Caco-2 (cell line): ENCODE results near the gene TBL1X. TPM values are rescaled to one million over a fixed set of nuclear protein-coding genes. Genes with fewer than 3 reads are reported as not detected.

ENCODE experiments used
- BruUV-seq: library from RNA; stranded (reverse); fragments of 400-500 nt; replicated peaks from 2 replicates; lab custom pipeline; 2021; lab: Mats Ljungman, UMichigan
- CTCF ChIA-PET: fragments of 300-600 bp; sonication (Branson Sonifier 250); formaldehyde crosslinking; loops from one replicate; lab custom pipeline; 2022; ENCODE audit warnings: antibody characterized with exemption; lab: Charles Lee
- POLR2A ChIA-PET: fragments of 300-600 bp; sonication (Branson Sonifier 250); formaldehyde crosslinking; loops from one replicate; lab custom pipeline; 2022; ENCODE audit warnings: antibody characterized with exemption; lab: Charles Lee
- DNase-seq, 2 experiments: peaks; one replicate each; pipeline versions ENCODE4 v3.0.0 to v3.0.0-alpha.2; 2020 to 2022
- H3K27me3 ChIP-seq: replicated peaks from 2 replicates; pipeline ENCODE4 v1.6.0; 2011; ENCODE audit warnings: low read length; ENCODE audit not compliant: control insufficient read depth, insufficient read depth
- H3K36me3 ChIP-seq: 2 replicates; pipeline ENCODE4 v1.5.1; 2011; ENCODE audit warnings: low read length; ENCODE audit not compliant: control insufficient read depth, insufficient read depth
- H3K4me1 ChIP-seq: fragments of 250-450 bp; sonication (Bioruptor Pico); 2 replicates; pipeline ENCODE4 v1.5.1; 2020; ENCODE audit warnings: mild to moderate bottlenecking
- H3K4me3 ChIP-seq: 2 replicates; pipeline ENCODE4 v1.5.1; 2011; ENCODE audit warnings: low read depth, mild to moderate bottlenecking, control low read depth, low read length
- H3K9me3 ChIP-seq: fragments of 250-450 bp; sonication (Bioruptor Pico); 2 replicates; pipeline ENCODE4 v1.5.1; 2020; ENCODE audit warnings: mild to moderate bottlenecking, moderate library complexity
- H3K27ac Mint-ChIP-seq: one replicate; pipeline ENCODE4 v1.8.0; 2022; ENCODE audit warnings: mixed read lengths; ENCODE audit not compliant: unreplicated experiment
- H3K27me3 Mint-ChIP-seq: one replicate; pipeline ENCODE4 v1.8.0; 2022; ENCODE audit warnings: mixed read lengths; ENCODE audit not compliant: insufficient read depth, unreplicated experiment
- H3K36me3 Mint-ChIP-seq: one replicate; pipeline ENCODE4 v1.8.0; 2022; ENCODE audit warnings: mild to moderate bottlenecking, mixed read lengths; ENCODE audit not compliant: insufficient read depth, unreplicated experiment
- H3K4me1 Mint-ChIP-seq: one replicate; pipeline ENCODE4 v1.8.0; 2022; ENCODE audit warnings: low read depth, mixed read lengths; ENCODE audit not compliant: unreplicated experiment
- H3K4me3 Mint-ChIP-seq: one replicate; pipeline ENCODE4 v1.8.0; 2022; ENCODE audit warnings: mild to moderate bottlenecking, moderate library complexity, mixed read lengths; ENCODE audit not compliant: unreplicated experiment
- H3K9me3 Mint-ChIP-seq: one replicate; pipeline ENCODE4 v1.8.0; 2022; ENCODE audit warnings: mixed read lengths; ENCODE audit not compliant: unreplicated experiment
- CTCF ChIP-seq, 2 experiments: fragments of 200-600 bp in 1 of 2; IDR thresholded peaks; 1 replicate in 1 of 2; 2 replicates in 1 of 2; pipeline versions ENCODE4 v1.5.1 to v1.8.0; 2011 to 2022; ENCODE audit warnings: antibody characterized with exemption in 1 of 2, control low read depth in 1 of 2, inconsistent platforms in 1 of 2, low read depth in 1 of 2, low read length in 1 of 2, mild to moderate bottlenecking in 1 of 2, moderate library complexity in 1 of 2; ENCODE audit not compliant: insufficient read depth in 1 of 2, severe bottlenecking in 1 of 2, unreplicated experiment in 1 of 2
- intact Hi-C: fragments of 100-400 bp; cut with micrococcal nuclease; formaldehyde crosslinking; loops from one replicate; pipeline ENCODE4 v1.10.0; 2022; ENCODE audit not compliant: unreplicated experiment
- total RNA-seq: library from RNA; stranded (reverse); gene quantifications from 2 replicates; pipeline ENCODE4 v1.2.3, GENCODE V29; 2022

TBL1X gene
- total RNA-seq, 1 experiment from 2014 or later, result 84.2 TPM

- peak in 1 of 2 experiments; percentile 12 for DNase-seq
- Histone ChIP-seq H3K36me3 (no peaks in the 10 kb centered on the region), H3K4me1 (peaks cover 6% of the 10 kb centered on the region), H3K9me3 (no peaks in the 10 kb centered on the region), H3K27me3 (no peaks in the 10 kb centered on the region), H3K4me3 (peak overlapping the region; percentile 76)
- no peak for TF ChIP-seq CTCF (IDR thresholded peaks at IDR 0.05; ENCODE audit: insufficient read depth in 1 of 2, low read depth in 1 of 2, low read length in 1 of 2, severe bottlenecking in 1 of 2, unreplicated experiment in 1 of 2)
- ChIA-PET POLR2A (no interaction called here), CTCF (no interaction called here)
- intact Hi-C loops, result loop anchor here (2.0 to 10.0 kb wide), 5 partner anchors 73 to 651 kb away; no protein-coding TSS in a partner anchor
- H3K27me3 Mint-ChIP-seq, result no peaks in the 10 kb centered on the region
- H3K4me1 Mint-ChIP-seq, result peaks cover 20% of the 10 kb centered on the region
- no TSS peak for BruUV-seq
- H3K27ac Mint-ChIP-seq, result no peak overlapping the region
- H3K4me3 Mint-ChIP-seq, result peak overlapping the region; percentile 67
- no peaks in the 10 kb centered on the region for H3K9me3 Mint-ChIP-seq
- peaks cover 25% of the 10 kb centered on the region for H3K36me3 Mint-ChIP-seq
These were observed 694 bp downstream of the TBL1X start for GRCh38 chrX:9465380-9466123.

GRCh38 chrX:9466124-9466495, 1.3 kb downstream of the TBL1X start:
- no peaks in the 10 kb centered on the region for H3K36me3 ChIP-seq
- DNase-seq, result peak; percentile 38 to 39
- peak overlapping the region; percentile 76 for H3K4me3 ChIP-seq
- no peaks in the 10 kb centered on the region for H3K27me3 ChIP-seq
- H3K4me1 ChIP-seq, result peaks cover 6% of the 10 kb centered on the region
- no peak for TF ChIP-seq CTCF (IDR thresholded peaks at IDR 0.05; ENCODE audit: insufficient read depth in 1 of 2, low read depth in 1 of 2, low read length in 1 of 2, severe bottlenecking in 1 of 2, unreplicated experiment in 1 of 2)
- CTCF ChIA-PET, result no interaction called here
- Mint-ChIP-seq H3K4me3 (peak overlapping the region; percentile 67), H3K27me3 (no peaks in the 10 kb centered on the region), H3K4me1 (peaks cover 15% of the 10 kb centered on the region), H3K36me3 (peaks cover 31% of the 10 kb centered on the region), H3K9me3 (no peaks in the 10 kb centered on the region), H3K27ac (no peak overlapping the region)
- H3K9me3 ChIP-seq, result no peaks in the 10 kb centered on the region
- POLR2A ChIA-PET, result no interaction called here
- BruUV-seq, result no TSS peak
- intact Hi-C loops, result loop anchor here (2.0 to 10.0 kb wide), 3 partner anchors 197 to 651 kb away; no protein-coding TSS in a partner anchor

GRCh38 chrX:9466736-9467135, 1.9 kb downstream of the TBL1X start:
- no peaks in the 10 kb centered on the region for H3K36me3 ChIP-seq
- H3K9me3 ChIP-seq, result no peaks in the 10 kb centered on the region
- H3K27ac Mint-ChIP-seq, result no peak overlapping the region
- no peak for TF ChIP-seq CTCF (IDR thresholded peaks at IDR 0.05; ENCODE audit: insufficient read depth in 1 of 2, low read depth in 1 of 2, low read length in 1 of 2, severe bottlenecking in 1 of 2, unreplicated experiment in 1 of 2)
- CTCF ChIA-PET, result no interaction called here
- H3K4me3 Mint-ChIP-seq, result peak overlapping the region; percentile 67
- H3K27me3 ChIP-seq, result no peaks in the 10 kb centered on the region
- peaks cover 12% of the 10 kb centered on the region for H3K4me1 Mint-ChIP-seq
- H3K36me3 Mint-ChIP-seq, result peaks cover 34% of the 10 kb centered on the region
- no peaks in the 10 kb centered on the region for H3K9me3 Mint-ChIP-seq
- intact Hi-C loops, result loop anchor here (2.0 to 10.0 kb wide), 3 partner anchors 198 to 652 kb away; no protein-coding TSS in a partner anchor
- POLR2A ChIA-PET, result no interaction called here
- no peak for DNase-seq
- H3K27me3 Mint-ChIP-seq, result no peaks in the 10 kb centered on the region
- BruUV-seq, result TSS peak; percentile 8
- H3K4me1 ChIP-seq, result peaks cover 9% of the 10 kb centered on the region
- H3K4me3 ChIP-seq, result peak overlapping the region; percentile 76
